ENCODE measurements around the gene MACROD1. TPM values are rescaled to one million over a fixed set of nuclear protein-coding genes. Genes with fewer than 3 reads are reported as not detected.

Gene MACROD1
- total RNA-seq, 4 donors from 2014 or later, result 10.4 to 31.5 (median 19.5) TPM

GRCh38 chr11:64056213-64056785 lies 109.6 kb downstream of the MACROD1 start:
- WGBS, 2 donors, result 82 to 83% methylated on average over 6 to 12 of the region's 15 CpGs
- intact Hi-C loops (cut with DNase I), result no loop called here
- no peak for DNase-seq

GRCh38 chr11:64055077-64055476 lies 110.8 kb downstream of the MACROD1 start:
- Histone ChIP-seq H3K27ac (no peak overlapping the region), H3K4me3 (no peak overlapping the region), H3K4me1 (no peaks in the 10 kb centered on the region), H3K27me3 (peaks cover 0 to 1% (median 0%) of the 10 kb centered on the region in 4 donors), H3K9me3 (no peaks in the 10 kb centered on the region), H3K36me3 (no peaks in the 10 kb centered on the region)
- intact Hi-C loops (cut with DNase I), result no loop called here
- WGBS, 2 donors, result 0 to 50% methylated on average over 1 to 2 of the region's 8 CpGs
- no peak for TF ChIP-seq POLR2A (IDR thresholded peaks at IDR 0.05)
- TF ChIP-seq, protein P1, sequence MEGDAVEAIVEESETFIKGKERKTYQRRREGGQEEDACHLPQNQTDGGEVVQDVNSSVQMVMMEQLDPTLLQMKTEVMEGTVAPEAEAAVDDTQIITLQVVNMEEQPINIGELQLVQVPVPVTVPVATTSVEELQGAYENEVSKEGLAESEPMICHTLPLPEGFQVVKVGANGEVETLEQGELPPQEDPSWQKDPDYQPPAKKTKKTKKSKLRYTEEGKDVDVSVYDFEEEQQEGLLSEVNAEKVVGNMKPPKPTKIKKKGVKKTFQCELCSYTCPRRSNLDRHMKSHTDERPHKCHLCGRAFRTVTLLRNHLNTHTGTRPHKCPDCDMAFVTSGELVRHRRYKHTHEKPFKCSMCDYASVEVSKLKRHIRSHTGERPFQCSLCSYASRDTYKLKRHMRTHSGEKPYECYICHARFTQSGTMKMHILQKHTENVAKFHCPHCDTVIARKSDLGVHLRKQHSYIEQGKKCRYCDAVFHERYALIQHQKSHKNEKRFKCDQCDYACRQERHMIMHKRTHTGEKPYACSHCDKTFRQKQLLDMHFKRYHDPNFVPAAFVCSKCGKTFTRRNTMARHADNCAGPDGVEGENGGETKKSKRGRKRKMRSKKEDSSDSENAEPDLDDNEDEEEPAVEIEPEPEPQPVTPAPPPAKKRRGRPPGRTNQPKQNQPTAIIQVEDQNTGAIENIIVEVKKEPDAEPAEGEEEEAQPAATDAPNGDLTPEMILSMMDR (IDR thresholded peaks at IDR 0.05), result no peak
- DNase-seq, result no peak

More at GRCh38 chr11:64056213-64056785, 109.6 kb downstream of the MACROD1 start:
- Histone ChIP-seq H3K27ac (no peak overlapping the region), H3K27me3 (peaks cover 0 to 14% (median 0%) of the 10 kb centered on the region in 4 donors), H3K4me3 (no peak overlapping the region), H3K36me3 (no peaks in the 10 kb centered on the region), H3K4me1 (peaks cover 0 to 11% (median 4%) of the 10 kb centered on the region in 3 donors), H3K9me3 (no peaks in the 10 kb centered on the region)
- TF ChIP-seq, protein P1 (IDR thresholded peaks at IDR 0.05), result no peak
- TF ChIP-seq POLR2A (IDR thresholded peaks at IDR 0.05), result no peak

- Histone ChIP-seq H3K27ac (no peak overlapping the region), H3K9me3 (no peaks in the 10 kb centered on the region), H3K4me3 (no peak overlapping the region), H3K27me3 (no peaks in the 10 kb centered on the region), H3K4me1 (no peaks in the 10 kb centered on the region), H3K36me3 (no peaks in the 10 kb centered on the region)
- intact Hi-C loops (cut with DNase I), result no loop called here
- WGBS, 2 donors, result 92% methylated on average over 5 to 7 of the region's 15 CpGs
- no peak for TF ChIP-seq POLR2A (IDR thresholded peaks at IDR 0.05)
- TF ChIP-seq, protein P1 (IDR thresholded peaks at IDR 0.05), result no peak
- DNase-seq, result no peak
Observed at GRCh38 chr11:64053699-64054098, 112.2 kb downstream of the MACROD1 start.

- intact Hi-C loops (cut with DNase I), result no loop called here
- DNase-seq, result no peak
- Histone ChIP-seq H3K9me3 (no peaks in the 10 kb centered on the region), H3K27me3 (no peaks in the 10 kb centered on the region), H3K36me3 (no peaks in the 10 kb centered on the region), H3K27ac (no peak overlapping the region), H3K4me3 (no peak overlapping the region), H3K4me1 (no peaks in the 10 kb centered on the region)
- no peak for TF ChIP-seq POLR2A (IDR thresholded peaks at IDR 0.05)
- TF ChIP-seq, protein P1 (IDR thresholded peaks at IDR 0.05), result no peak
- WGBS, 2 donors, result 66 to 71% methylated on average over 3 to 6 of the region's 11 CpGs
Observed at GRCh38 chr11:64052938-64053622, 112.8 kb downstream of the MACROD1 start.

DNA sequence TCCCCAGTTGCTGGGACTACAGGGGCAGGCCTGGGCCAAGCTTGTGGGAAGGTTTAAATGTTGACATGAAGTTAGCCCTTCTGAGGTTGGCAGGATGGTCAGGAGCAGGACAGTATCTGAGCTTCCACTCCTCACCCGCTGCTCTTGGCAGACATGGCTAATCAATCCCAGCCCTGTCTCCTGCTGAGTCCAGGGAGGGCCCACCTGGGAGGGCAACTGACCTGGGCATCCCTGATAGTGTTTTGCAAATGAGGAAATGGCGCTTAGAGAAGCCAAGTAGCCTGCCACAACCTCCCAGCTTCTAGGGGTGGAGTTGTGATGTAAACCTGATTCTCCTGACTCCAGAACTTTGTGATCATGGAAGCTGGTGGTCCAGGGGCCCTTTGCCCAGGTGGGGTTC lies 113.5 kb downstream of the MACROD1 start:
- Histone ChIP-seq H3K4me3 (no peak overlapping the region), H3K36me3 (no peaks in the 10 kb centered on the region), H3K27ac (no peak overlapping the region), H3K4me1 (no peaks in the 10 kb centered on the region), H3K27me3 (no peaks in the 10 kb centered on the region), H3K9me3 (no peaks in the 10 kb centered on the region)
- WGBS, 2 donors, result 100% methylated on average over 1 to 2 of the region's 2 CpGs
- no peak for TF ChIP-seq POLR2A (IDR thresholded peaks at IDR 0.05)
- TF ChIP-seq, protein P1 (IDR thresholded peaks at IDR 0.05), result no peak
- DNase-seq, result no peak
- intact Hi-C loops (cut with DNase I), result no loop called here
